IMR-90 (cell line): ENCODE results near the gene CGB5.
"Not testable (repeated sequence)": the region's sequence is repeated elsewhere in the genome, so short reads cannot be mapped to it uniquely, and the experiment has no call there.

ENCODE experiments used
- BHLHE40 ChIP-seq: fragments of 150-350 bp; IDR thresholded peaks from 2 replicates; pipeline ENCODE4 v1.6.1; 2016; ENCODE audit warnings: mild to moderate bottlenecking, low read depth, low read length
- CEBPB ChIP-seq: IDR thresholded peaks from 2 replicates; pipeline ENCODE4 v1.6.1; 2012; ENCODE audit warnings: low read depth, low read length, improper control_type of control experiment
- CHD1 ChIP-seq: IDR thresholded peaks from 2 replicates; pipeline ENCODE4 v1.6.1; 2012; ENCODE audit warnings: low read depth, low read length, improper control_type of control experiment
- MXI1 ChIP-seq: IDR thresholded peaks from 2 replicates; pipeline ENCODE4 v1.6.1; 2012; ENCODE audit warnings: low read depth, mild to moderate bottlenecking, low read length, moderate library complexity, borderline replicate concordance
- POLR2A ChIP-seq: IDR thresholded peaks from 2 replicates; pipeline ENCODE4 v1.6.1; 2012; ENCODE audit warnings: mild to moderate bottlenecking, low read depth, low read length
- RAD21 ChIP-seq: IDR thresholded peaks from 2 replicates; pipeline ENCODE4 v1.6.1; 2012; ENCODE audit warnings: low read length, improper control_type of control experiment
- RFX5 ChIP-seq: IDR thresholded peaks from 2 replicates; pipeline ENCODE4 v1.8.0; 2012; ENCODE audit warnings: low read depth, mild to moderate bottlenecking, low read length, moderate library complexity
- SMC3 ChIP-seq: fragments of 150-350 bp; IDR thresholded peaks from 2 replicates; pipeline ENCODE4 v1.6.1; 2016; ENCODE audit warnings: low read depth, mild to moderate bottlenecking, antibody characterized with exemption, low read length, moderate library complexity
- TF ChIP-seq, protein P1 (sequence below): conservative IDR thresholded peaks from 2 replicates; pipeline ENCODE4 v1.5.1; 2012; ENCODE audit warnings: mild to moderate bottlenecking, low read depth, low read length, improper control_type of control experiment
- TF ChIP-seq, protein P2 (sequence below): fragments of 150-350 bp; IDR thresholded peaks from 2 replicates; pipeline ENCODE4 v1.6.1; 2016; ENCODE audit warnings: low read depth, mild to moderate bottlenecking, low read length, moderate library complexity, borderline replicate concordance

DNA sequence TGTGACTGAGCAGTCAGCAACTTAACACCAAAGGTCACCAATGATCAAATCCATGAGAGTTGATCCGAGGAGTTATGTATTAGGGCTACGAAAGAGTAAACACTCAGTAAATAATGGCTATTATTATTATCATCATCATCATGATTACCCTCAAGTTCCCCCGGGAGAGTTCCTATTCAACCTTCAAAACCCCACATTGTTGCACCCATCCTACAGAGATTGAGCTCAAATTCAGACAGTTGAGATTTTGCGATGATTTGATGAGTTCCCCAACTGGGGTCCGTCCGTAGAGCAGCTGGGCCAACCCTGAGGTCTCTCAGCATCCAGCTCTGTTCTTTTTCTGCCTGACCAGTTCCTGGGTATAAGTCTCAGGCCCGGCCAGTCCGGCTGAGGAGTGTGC lies 5.5 kb upstream of the CGB5 start:
- TF ChIP-seq RFX5, POLR2A, CHD1, BHLHE40, MXI1, SMC3, RAD21, CEBPB: not testable (repeated sequence)
- TF ChIP-seq, protein P1, sequence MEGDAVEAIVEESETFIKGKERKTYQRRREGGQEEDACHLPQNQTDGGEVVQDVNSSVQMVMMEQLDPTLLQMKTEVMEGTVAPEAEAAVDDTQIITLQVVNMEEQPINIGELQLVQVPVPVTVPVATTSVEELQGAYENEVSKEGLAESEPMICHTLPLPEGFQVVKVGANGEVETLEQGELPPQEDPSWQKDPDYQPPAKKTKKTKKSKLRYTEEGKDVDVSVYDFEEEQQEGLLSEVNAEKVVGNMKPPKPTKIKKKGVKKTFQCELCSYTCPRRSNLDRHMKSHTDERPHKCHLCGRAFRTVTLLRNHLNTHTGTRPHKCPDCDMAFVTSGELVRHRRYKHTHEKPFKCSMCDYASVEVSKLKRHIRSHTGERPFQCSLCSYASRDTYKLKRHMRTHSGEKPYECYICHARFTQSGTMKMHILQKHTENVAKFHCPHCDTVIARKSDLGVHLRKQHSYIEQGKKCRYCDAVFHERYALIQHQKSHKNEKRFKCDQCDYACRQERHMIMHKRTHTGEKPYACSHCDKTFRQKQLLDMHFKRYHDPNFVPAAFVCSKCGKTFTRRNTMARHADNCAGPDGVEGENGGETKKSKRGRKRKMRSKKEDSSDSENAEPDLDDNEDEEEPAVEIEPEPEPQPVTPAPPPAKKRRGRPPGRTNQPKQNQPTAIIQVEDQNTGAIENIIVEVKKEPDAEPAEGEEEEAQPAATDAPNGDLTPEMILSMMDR, result not testable (repeated sequence)
- TF ChIP-seq, protein P2, sequence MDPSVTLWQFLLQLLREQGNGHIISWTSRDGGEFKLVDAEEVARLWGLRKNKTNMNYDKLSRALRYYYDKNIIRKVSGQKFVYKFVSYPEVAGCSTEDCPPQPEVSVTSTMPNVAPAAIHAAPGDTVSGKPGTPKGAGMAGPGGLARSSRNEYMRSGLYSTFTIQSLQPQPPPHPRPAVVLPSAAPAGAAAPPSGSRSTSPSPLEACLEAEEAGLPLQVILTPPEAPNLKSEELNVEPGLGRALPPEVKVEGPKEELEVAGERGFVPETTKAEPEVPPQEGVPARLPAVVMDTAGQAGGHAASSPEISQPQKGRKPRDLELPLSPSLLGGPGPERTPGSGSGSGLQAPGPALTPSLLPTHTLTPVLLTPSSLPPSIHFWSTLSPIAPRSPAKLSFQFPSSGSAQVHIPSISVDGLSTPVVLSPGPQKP, result not testable (repeated sequence)
